ENCODE measurements around the gene DMGDH. TPM values are rescaled to one million over a fixed set of nuclear protein-coding genes. Genes with fewer than 3 reads are reported as not detected.

The DMGDH gene
- total RNA-seq, 1 experiment from 2014 or later, result not detected

DNA sequence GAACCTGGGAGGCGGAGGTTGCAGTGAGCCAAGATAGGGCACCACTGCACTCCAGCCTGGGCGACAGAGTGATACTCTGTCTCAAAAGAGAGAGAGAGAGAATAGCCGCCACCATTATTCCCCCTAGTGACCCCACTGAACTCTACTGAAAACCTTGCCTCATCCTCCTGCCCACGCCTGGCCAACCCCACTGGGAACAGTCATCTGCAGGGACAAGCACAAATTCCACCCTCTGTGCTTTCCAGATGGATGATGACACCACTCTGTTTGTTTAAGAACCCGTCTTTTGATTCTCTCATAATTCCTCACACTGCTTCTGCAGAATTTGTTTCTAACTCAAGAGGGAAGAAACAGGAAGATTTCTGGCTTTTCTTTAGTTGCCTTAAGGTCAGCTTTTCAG, 12.3 kb upstream of the DMGDH start:
- no peak overlapping the region for H3K4me3 ChIP-seq (ENCODE audit: insufficient read depth, low read depth, low read length)
- H3K27me3 ChIP-seq (ENCODE audit: control insufficient read depth, insufficient read depth, low read length), result no peaks in the 10 kb centered on the region

DNA sequence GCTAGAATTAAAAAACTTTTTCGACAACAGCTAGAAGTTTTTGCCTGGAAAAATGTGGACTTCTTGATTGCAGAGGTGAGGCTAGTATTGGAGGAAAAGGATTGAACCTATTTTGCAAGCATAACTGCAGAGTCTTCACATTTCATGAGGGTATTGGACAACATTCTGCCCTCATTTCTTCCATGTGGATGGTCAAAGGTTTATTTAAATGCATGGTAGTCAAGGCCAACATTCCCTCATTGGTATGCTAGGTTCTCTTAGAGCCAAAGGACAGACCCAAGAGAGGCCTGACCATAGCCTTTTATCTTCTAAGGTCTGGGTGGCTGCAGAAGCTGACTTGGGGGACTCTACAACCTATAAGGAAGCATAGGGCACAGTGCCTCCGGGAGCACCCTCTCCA, 11.3 kb upstream of the DMGDH start:
- H3K27me3 ChIP-seq (ENCODE audit: control insufficient read depth, insufficient read depth, low read length), result no peaks in the 10 kb centered on the region
- DNase-seq, result no peak
- no peaks in the 10 kb centered on the region for H3K36me3 ChIP-seq (replicated peaks; ENCODE audit: control insufficient read depth, insufficient read depth, low read length)
- no peak overlapping the region for H3K4me3 ChIP-seq (ENCODE audit: insufficient read depth, low read depth, low read length)

More for the DNA sequence above, 12.3 kb upstream of the DMGDH start:
- no peak for DNase-seq
- no peaks in the 10 kb centered on the region for H3K36me3 ChIP-seq (replicated peaks; ENCODE audit: control insufficient read depth, insufficient read depth, low read length)

- H3K27me3 ChIP-seq (ENCODE audit: control insufficient read depth, insufficient read depth, low read length), result no peaks in the 10 kb centered on the region
- DNase-seq, result no peak
- H3K4me3 ChIP-seq (ENCODE audit: insufficient read depth, low read depth, low read length), result no peak overlapping the region
- H3K36me3 ChIP-seq (replicated peaks; ENCODE audit: control insufficient read depth, insufficient read depth, low read length), result no peaks in the 10 kb centered on the region
These were observed 8.3 kb upstream of the DMGDH start for GRCh38 chr5:79077680-79078365.

GRCh38 chr5:79076819-79077218, 7.3 kb upstream of the DMGDH start:
- DNase-seq, result no peak
- Histone ChIP-seq H3K4me3 (ENCODE audit: insufficient read depth, low read depth, low read length) (no peak overlapping the region), H3K27me3 (ENCODE audit: control insufficient read depth, insufficient read depth, low read length) (no peaks in the 10 kb centered on the region), H3K36me3 (replicated peaks; ENCODE audit: control insufficient read depth, insufficient read depth, low read length) (no peaks in the 10 kb centered on the region)

DNA sequence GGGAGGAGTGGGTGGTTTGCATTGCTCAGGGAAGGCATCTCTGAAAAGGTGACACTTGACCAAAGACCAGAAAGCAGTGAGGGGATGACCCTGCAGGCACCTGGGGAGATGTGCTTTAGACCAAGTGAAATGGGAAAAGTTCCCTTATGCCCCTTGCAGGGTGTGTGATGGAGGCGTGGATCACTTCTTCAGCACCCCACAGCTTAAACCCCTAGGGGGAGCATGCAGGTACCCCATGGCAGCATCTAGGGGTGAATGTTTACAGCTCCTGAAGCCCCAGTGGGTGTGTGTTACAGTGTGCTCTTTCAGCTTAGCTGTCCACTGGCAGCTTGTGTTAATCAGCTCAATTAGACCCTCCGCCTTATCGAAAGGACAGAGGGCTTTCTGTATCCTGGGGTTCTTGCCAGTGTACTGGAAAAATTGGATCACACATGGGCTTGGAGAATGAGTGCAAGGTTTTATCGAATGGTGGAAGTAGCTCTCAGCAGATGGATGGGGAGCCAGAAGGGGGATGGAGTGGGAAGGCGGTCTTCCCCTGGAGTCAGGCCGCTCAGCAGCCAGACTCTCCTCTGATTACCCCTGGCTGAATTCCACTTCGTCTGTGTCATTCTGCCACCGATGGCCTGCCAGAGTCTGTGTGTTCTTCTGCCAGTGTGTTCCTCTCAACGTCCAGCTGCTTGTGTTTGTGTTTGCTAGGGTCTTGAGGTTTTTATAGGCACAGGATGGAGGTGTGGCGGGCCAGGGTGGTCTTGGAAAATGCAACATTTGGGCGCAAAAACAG, 6.4 kb upstream of the DMGDH start:
- DNase-seq, result no peak
- no peaks in the 10 kb centered on the region for H3K36me3 ChIP-seq (replicated peaks; ENCODE audit: control insufficient read depth, insufficient read depth, low read length)
- no peak overlapping the region for H3K4me3 ChIP-seq (ENCODE audit: insufficient read depth, low read depth, low read length)
- no peaks in the 10 kb centered on the region for H3K27me3 ChIP-seq (ENCODE audit: control insufficient read depth, insufficient read depth, low read length)

- Histone ChIP-seq H3K36me3 (replicated peaks; ENCODE audit: control insufficient read depth, insufficient read depth, low read length) (no peaks in the 10 kb centered on the region), H3K27me3 (ENCODE audit: control insufficient read depth, insufficient read depth, low read length) (no peaks in the 10 kb centered on the region), H3K4me3 (ENCODE audit: insufficient read depth, low read depth, low read length) (no peak overlapping the region)
- no peak for DNase-seq
These were observed 5.2 kb upstream of the DMGDH start for GRCh38 chr5:79074641-79075040.

DNA sequence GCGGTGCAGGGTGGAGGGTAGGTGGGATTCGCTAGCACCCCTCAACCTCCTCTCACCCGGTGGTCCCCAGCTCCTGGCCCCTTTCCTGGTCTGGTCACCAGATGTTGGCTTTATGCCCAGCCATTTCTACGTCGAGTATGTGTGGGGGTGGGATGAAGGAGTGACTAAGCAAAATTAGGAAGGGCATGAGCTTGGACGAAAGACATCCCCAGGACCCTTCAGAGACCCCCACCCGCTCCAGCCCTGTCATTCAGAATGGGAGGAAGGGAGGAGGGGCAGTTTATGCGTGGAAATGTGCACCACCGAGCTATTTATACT, 835 bp upstream of the DMGDH start:
- DNase-seq, result no peak
- H3K27me3 ChIP-seq (ENCODE audit: control insufficient read depth, insufficient read depth, low read length), result no peaks in the 10 kb centered on the region
- H3K4me3 ChIP-seq (ENCODE audit: insufficient read depth, low read depth, low read length), result no peak overlapping the region
- no peaks in the 10 kb centered on the region for H3K36me3 ChIP-seq (replicated peaks; ENCODE audit: control insufficient read depth, insufficient read depth, low read length)

- DNase-seq, result no peak
- no peaks in the 10 kb centered on the region for H3K36me3 ChIP-seq (replicated peaks; ENCODE audit: control insufficient read depth, insufficient read depth, low read length)
- H3K27me3 ChIP-seq (ENCODE audit: control insufficient read depth, insufficient read depth, low read length), result no peaks in the 10 kb centered on the region
- H3K4me3 ChIP-seq (ENCODE audit: insufficient read depth, low read depth, low read length), result no peak overlapping the region
These were observed 7.0 kb downstream of the DMGDH start for GRCh38 chr5:79062436-79062835.

GRCh38 chr5:79059674-79060073, 9.8 kb downstream of the DMGDH start:
- Histone ChIP-seq H3K27me3 (ENCODE audit: control insufficient read depth, insufficient read depth, low read length) (no peaks in the 10 kb centered on the region), H3K4me3 (ENCODE audit: insufficient read depth, low read depth, low read length) (no peak overlapping the region), H3K36me3 (replicated peaks; ENCODE audit: control insufficient read depth, insufficient read depth, low read length) (no peaks in the 10 kb centered on the region)
- DNase-seq, result no peak

DNA sequence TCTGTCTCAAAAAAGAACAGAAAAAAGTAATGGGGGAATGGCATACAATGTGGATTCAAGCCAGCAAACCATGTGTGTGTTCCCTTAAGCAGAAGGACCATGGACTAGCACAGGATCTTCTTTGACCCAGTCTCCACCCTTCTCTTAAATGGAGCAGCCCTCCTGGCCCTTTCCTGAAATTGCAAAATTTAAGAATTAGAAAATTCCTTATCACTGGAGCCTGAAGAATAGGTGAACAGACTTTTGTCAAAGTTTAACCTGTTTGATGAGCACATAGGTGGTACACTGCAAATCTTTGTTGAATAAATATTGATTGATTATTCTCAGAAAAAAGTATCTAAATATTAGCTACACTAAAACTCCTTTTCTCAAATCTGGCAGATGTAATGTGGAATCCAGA, 12.6 kb downstream of the DMGDH start:
- H3K4me3 ChIP-seq (ENCODE audit: insufficient read depth, low read depth, low read length), result no peak overlapping the region
- H3K27me3 ChIP-seq (ENCODE audit: control insufficient read depth, insufficient read depth, low read length), result no peaks in the 10 kb centered on the region
- no peak for DNase-seq
- no peaks in the 10 kb centered on the region for H3K36me3 ChIP-seq (replicated peaks; ENCODE audit: control insufficient read depth, insufficient read depth, low read length)

GRCh38 chr5:79055017-79055416, 14.5 kb downstream of the DMGDH start:
- H3K36me3 ChIP-seq (replicated peaks; ENCODE audit: control insufficient read depth, insufficient read depth, low read length), result no peaks in the 10 kb centered on the region
- H3K27me3 ChIP-seq (ENCODE audit: control insufficient read depth, insufficient read depth, low read length), result no peaks in the 10 kb centered on the region
- no peak for DNase-seq
- no peak overlapping the region for H3K4me3 ChIP-seq (ENCODE audit: insufficient read depth, low read depth, low read length)

- Histone ChIP-seq H3K36me3 (replicated peaks; ENCODE audit: control insufficient read depth, insufficient read depth, low read length) (no peaks in the 10 kb centered on the region), H3K27me3 (ENCODE audit: control insufficient read depth, insufficient read depth, low read length) (no peaks in the 10 kb centered on the region)
- DNase-seq, result no peak
These were observed 16.2 kb downstream of the DMGDH start for GRCh38 chr5:79053321-79053720.

GRCh38 chr5:79050498-79050897, 19.0 kb downstream of the DMGDH start:
- no peaks in the 10 kb centered on the region for H3K36me3 ChIP-seq (replicated peaks; ENCODE audit: control insufficient read depth, insufficient read depth, low read length)
- H3K4me3 ChIP-seq (ENCODE audit: insufficient read depth, low read depth, low read length), result no peak overlapping the region
- no peaks in the 10 kb centered on the region for H3K27me3 ChIP-seq (ENCODE audit: control insufficient read depth, insufficient read depth, low read length)
- DNase-seq, result no peak

More at GRCh38 chr5:79053321-79053720, 16.2 kb downstream of the DMGDH start:
- H3K4me3 ChIP-seq (ENCODE audit: insufficient read depth, low read depth, low read length), result no peak overlapping the region

DNA sequence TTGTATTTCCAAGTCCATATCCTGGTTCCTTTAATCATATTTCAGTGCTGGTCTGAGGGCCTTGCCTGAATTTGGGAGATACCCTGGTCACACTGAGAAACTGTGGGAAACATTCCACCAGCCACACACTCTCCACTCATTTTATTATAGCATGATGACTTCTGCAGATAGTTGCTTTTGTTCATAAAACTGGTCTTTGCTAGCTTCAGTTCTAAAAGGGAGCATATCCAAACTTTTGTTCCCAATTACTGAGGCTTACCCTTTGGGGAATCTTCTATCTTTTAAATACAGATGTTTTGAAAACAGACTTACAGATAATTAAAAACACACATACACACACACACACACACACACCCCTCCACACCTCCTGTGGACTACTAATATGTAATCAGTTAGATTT, 21.0 kb downstream of the DMGDH start:
- Histone ChIP-seq H3K27me3 (ENCODE audit: control insufficient read depth, insufficient read depth, low read length) (no peaks in the 10 kb centered on the region), H3K36me3 (replicated peaks; ENCODE audit: control insufficient read depth, insufficient read depth, low read length) (no peaks in the 10 kb centered on the region), H3K4me3 (ENCODE audit: insufficient read depth, low read depth, low read length) (no peak overlapping the region)
- DNase-seq, result no peak

- no peak for DNase-seq
- Histone ChIP-seq H3K27me3 (ENCODE audit: control insufficient read depth, insufficient read depth, low read length) (no peaks in the 10 kb centered on the region), H3K36me3 (replicated peaks; ENCODE audit: control insufficient read depth, insufficient read depth, low read length) (no peaks in the 10 kb centered on the region), H3K4me3 (ENCODE audit: insufficient read depth, low read depth, low read length) (no peak overlapping the region)
These were observed 22.3 kb downstream of the DMGDH start for GRCh38 chr5:79047199-79047598.
